Measurements from ENCODE around the gene RASA3.

Gene RASA3

GRCh38 chr13:114130837-114131582, 1.4 kb downstream of the RASA3 start:
- H3K27me3 ChIP-seq (ENCODE audit: insufficient read depth, low read length, poor library complexity, severe bottlenecking): no peaks in the 10 kb centered on the region
- H2AFZ ChIP-seq (ENCODE audit: low read length): peak overlapping the region; percentile 64
- peaks cover 61% of the 10 kb centered on the region for H3K79me2 ChIP-seq (ENCODE audit: insufficient read depth, low read length)
- peak overlapping the region; percentile 94 for H3K4me2 ChIP-seq (ENCODE audit: low read depth, low read length, poor library complexity, severe bottlenecking)
- H3K9ac ChIP-seq (ENCODE audit: low read depth, low read length, poor library complexity, severe bottlenecking): peak overlapping the region; percentile 87
- H3K36me3 ChIP-seq (ENCODE audit: insufficient read depth, low read length): no peaks in the 10 kb centered on the region
- H4K20me1 ChIP-seq (ENCODE audit: insufficient read depth, low read length, poor library complexity, severe bottlenecking): peaks cover 15% of the 10 kb centered on the region
- peaks cover 23% of the 10 kb centered on the region for H3F3A ChIP-seq (ENCODE audit: low read depth)
- H3K9me2 ChIP-seq (replicated peaks; ENCODE audit: low read depth, low read length): no peaks in the 10 kb centered on the region
- TF ChIP-seq CTCF (conservative IDR thresholded peaks at IDR 0.05; ENCODE audit: low read length) (no peak), EZH2phosphoT487 (IDR thresholded peaks at IDR 0.05; ENCODE audit: borderline replicate concordance) (no peak)
- peaks cover 54% of the 10 kb centered on the region for H3K4me1 ChIP-seq (ENCODE audit: insufficient read depth, low read length, poor library complexity, severe bottlenecking)
- no peaks in the 10 kb centered on the region for H3K9me3 ChIP-seq (ENCODE audit: insufficient read depth, low read depth, low read length)
- H3K4me3 ChIP-seq (ENCODE audit: low read length, poor library complexity, severe bottlenecking): peak overlapping the region; percentile 87

- H3K9ac ChIP-seq (ENCODE audit: low read depth, low read length, poor library complexity, severe bottlenecking): peak overlapping the region; percentile 87
- H3K4me3 ChIP-seq (ENCODE audit: low read length, poor library complexity, severe bottlenecking): peak overlapping the region; percentile 87
- TF ChIP-seq EZH2phosphoT487 (IDR thresholded peaks at IDR 0.05; ENCODE audit: borderline replicate concordance) (no peak), CTCF (conservative IDR thresholded peaks at IDR 0.05; ENCODE audit: low read length) (no peak)
- H2AFZ ChIP-seq (ENCODE audit: low read length): no peak overlapping the region
- H3K27me3 ChIP-seq (ENCODE audit: insufficient read depth, low read length, poor library complexity, severe bottlenecking): no peaks in the 10 kb centered on the region
- H3K4me2 ChIP-seq (ENCODE audit: low read depth, low read length, poor library complexity, severe bottlenecking): peak overlapping the region; percentile 94
- H3F3A ChIP-seq (ENCODE audit: low read depth): peaks cover 19% of the 10 kb centered on the region; the same call in 1 of the 2 replicates
- H3K4me1 ChIP-seq (ENCODE audit: insufficient read depth, low read length, poor library complexity, severe bottlenecking): peaks cover 57% of the 10 kb centered on the region
- no peaks in the 10 kb centered on the region for H3K9me3 ChIP-seq (ENCODE audit: insufficient read depth, low read depth, low read length)
- H3K36me3 ChIP-seq (ENCODE audit: insufficient read depth, low read length): no peaks in the 10 kb centered on the region
- no peaks in the 10 kb centered on the region for H3K9me2 ChIP-seq (replicated peaks; ENCODE audit: low read depth, low read length)
- H4K20me1 ChIP-seq (ENCODE audit: insufficient read depth, low read length, poor library complexity, severe bottlenecking): peaks cover 15% of the 10 kb centered on the region
- H3K79me2 ChIP-seq (ENCODE audit: insufficient read depth, low read length): peaks cover 67% of the 10 kb centered on the region
These were observed 2.1 kb downstream of the RASA3 start for GRCh38 chr13:114130131-114130836.

- no peak for TF ChIP-seq EZH2phosphoT487 (IDR thresholded peaks at IDR 0.05; ENCODE audit: borderline replicate concordance)
- no peak for TF ChIP-seq CTCF (conservative IDR thresholded peaks at IDR 0.05; ENCODE audit: low read length)
- peaks cover 15% of the 10 kb centered on the region for H4K20me1 ChIP-seq (ENCODE audit: insufficient read depth, low read length, poor library complexity, severe bottlenecking)
- peak overlapping the region; percentile 87 for H3K9ac ChIP-seq (ENCODE audit: low read depth, low read length, poor library complexity, severe bottlenecking)
- no peaks in the 10 kb centered on the region for H3K9me2 ChIP-seq (replicated peaks; ENCODE audit: low read depth, low read length)
- no peaks in the 10 kb centered on the region for H3K36me3 ChIP-seq (ENCODE audit: insufficient read depth, low read length)
- H3K4me1 ChIP-seq (ENCODE audit: insufficient read depth, low read length, poor library complexity, severe bottlenecking): peaks cover 63% of the 10 kb centered on the region
- H3K27me3 ChIP-seq (ENCODE audit: insufficient read depth, low read length, poor library complexity, severe bottlenecking): no peaks in the 10 kb centered on the region
- H3K4me3 ChIP-seq (ENCODE audit: low read length, poor library complexity, severe bottlenecking): peak overlapping the region; percentile 87
- H3F3A ChIP-seq (ENCODE audit: low read depth): peaks cover 13% of the 10 kb centered on the region; the same call in 1 of the 2 replicates
- H3K9me3 ChIP-seq (ENCODE audit: insufficient read depth, low read depth, low read length): no peaks in the 10 kb centered on the region
- H3K79me2 ChIP-seq (ENCODE audit: insufficient read depth, low read length): peaks cover 73% of the 10 kb centered on the region
- H3K4me2 ChIP-seq (ENCODE audit: low read depth, low read length, poor library complexity, severe bottlenecking): peak overlapping the region; percentile 94
- H2AFZ ChIP-seq (ENCODE audit: low read length): no peak overlapping the region
These were observed 2.8 kb downstream of the RASA3 start for GRCh38 chr13:114129649-114130062.
